NCI-H187 treated with DMSO at 0.1 percent for 48 hours (cell line): ENCODE measurements around the gene MYT1.
"Not testable (repeated sequence)": the region's sequence is repeated elsewhere in the genome, so short reads cannot be mapped to it uniquely, and the experiment has no call there.

Experiments
- DNase-seq: peaks from one replicate; lab custom pipeline; 2025; lab: John Stamatoyannopoulos, UW

Gene MYT1

DNA sequence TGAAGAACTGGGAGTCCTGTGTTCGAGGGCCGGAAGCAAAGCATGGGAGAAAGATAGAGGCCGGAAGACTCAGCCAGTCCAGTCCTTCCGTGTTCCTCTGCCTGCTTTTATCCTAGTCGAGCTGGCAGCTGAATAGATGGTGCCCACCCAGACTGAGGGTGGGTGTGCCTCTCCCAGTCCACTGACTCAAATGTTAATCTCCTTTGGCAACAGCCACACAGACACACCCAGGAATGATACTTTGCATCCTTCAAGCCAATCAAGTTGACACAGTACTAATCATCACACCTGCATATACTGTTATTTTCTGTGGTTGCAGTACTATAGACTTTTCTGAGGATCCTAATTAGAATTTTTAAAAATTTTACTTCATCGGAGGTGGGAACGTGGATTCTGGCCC, 112.6 kb downstream of the MYT1 start:
- no peak for DNase-seq

DNA sequence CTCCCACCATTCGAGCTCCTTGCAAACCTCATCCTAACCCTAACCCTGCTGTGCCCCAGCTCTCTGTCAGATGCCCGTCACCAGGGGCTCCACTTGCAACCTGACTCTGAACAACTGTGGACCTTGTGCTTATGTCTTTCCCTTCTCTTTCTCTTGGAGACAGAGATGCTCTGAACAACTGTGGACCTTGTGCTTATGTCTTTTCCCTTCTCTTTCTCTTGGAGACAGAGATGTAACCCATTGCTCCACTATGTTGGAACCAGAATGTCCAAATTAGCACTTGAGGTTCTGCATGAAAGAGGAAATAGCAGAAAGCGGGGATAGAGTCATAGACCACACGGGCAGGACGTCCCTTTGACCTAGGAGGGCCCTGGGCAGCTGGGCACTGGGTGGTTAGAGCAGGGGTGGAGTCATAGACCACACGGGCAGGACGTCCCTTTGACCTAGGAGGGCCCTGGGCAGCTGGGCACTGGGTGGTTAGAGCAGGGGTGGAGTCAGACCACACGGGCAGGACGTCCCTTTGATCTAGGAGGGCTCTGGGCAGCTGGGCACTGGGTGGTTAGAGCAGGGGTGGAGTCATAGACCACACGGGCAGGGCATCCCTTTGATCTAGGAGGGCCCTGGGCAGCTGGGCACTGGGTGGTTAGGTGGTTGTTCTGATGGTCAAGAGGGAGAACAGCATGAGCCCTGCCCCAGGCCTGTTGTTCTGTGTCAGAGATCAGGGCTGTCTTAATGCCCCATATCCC, 113.5 kb downstream of the MYT1 start:
- no peak for DNase-seq

DNA sequence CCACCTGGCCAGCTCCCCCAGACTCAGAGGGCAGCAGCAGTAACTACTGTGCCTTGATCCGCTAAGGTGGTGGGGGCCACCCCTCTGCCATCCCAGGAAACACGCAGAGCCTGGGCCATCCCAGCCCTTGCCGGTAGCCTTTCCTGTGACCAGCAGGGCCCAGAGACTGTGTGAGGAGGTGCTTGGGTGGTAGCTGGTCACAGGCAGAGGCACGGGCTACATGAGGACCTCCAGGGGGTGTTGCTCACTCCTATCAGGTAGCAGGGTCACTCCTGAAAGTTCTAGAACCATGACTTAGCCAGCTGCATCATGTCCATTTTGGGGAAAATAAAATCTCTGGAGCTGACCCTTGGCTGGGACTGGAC, 114.0 kb downstream of the MYT1 start:
- no peak for DNase-seq

DNA sequence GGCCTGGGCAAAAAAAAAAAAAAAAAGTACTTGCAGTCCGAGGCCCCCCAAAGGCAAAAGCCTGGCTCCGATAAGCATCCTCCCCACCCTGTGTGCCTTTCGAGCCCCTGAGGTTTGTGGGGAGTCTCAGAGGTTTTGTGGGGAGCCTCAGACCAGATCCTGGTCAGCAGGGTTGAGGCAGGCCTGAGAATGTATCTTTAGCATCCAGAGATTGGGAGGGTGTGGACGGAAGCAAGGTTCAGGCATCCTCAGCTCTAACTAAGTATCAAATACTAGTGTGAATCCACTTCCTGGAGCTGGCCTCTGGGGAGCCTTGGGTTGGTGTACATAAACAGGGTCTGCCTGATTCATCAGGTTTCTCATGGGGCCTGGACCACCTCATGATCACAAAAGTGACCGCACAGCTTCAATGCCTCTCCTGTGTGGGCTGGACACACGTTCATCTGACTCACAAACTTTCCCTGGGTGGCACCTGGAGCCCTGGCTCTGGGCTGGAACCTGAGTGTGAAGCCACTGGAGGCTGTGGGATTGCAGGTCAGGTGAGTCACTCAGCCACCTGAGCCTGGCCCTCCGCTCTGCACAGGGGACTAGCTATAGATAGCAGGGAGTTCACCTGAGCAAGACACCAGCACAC, 115.7 kb downstream of the MYT1 start:
- DNase-seq, result no peak

DNA sequence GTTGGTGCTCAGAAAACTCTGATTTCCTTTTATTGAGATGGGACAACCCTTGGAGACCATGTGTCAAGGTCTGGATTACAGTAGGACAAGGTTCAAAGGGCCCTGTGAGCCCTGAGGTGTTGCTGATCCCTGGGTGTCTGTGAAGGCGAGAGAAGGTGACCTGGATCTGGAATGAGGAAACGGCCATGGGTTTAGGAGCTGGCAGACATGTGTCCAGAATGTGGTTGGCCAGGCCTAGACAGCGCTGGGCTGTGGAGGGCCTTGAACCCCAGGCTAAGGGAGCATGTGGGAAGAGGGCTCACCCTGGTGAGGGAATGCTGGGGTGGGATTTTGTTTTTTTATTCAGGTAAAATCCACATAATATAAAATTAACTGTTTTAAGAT, 116.2 kb downstream of the MYT1 start:
- DNase-seq, result no peak

DNA sequence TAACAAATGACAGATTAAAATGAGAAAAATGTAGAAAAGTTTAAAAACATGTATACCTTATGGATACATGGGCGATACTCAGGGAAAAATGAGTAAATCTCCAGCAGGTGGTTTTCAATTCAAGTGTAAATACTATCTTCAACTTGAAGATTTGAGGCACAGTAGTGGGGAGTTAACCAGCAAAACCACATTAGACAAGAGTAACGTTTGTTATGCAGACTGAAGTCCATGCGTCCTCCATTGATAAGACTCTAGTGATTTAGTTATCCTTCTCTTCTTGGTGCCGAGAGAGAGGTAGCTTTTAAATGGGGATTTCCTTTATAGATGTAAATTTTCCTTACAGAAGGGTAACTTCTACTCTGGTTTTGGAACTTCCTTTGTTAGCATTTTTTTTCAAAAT, 119.4 kb downstream of the MYT1 start:
- DNase-seq, result no peak

DNA sequence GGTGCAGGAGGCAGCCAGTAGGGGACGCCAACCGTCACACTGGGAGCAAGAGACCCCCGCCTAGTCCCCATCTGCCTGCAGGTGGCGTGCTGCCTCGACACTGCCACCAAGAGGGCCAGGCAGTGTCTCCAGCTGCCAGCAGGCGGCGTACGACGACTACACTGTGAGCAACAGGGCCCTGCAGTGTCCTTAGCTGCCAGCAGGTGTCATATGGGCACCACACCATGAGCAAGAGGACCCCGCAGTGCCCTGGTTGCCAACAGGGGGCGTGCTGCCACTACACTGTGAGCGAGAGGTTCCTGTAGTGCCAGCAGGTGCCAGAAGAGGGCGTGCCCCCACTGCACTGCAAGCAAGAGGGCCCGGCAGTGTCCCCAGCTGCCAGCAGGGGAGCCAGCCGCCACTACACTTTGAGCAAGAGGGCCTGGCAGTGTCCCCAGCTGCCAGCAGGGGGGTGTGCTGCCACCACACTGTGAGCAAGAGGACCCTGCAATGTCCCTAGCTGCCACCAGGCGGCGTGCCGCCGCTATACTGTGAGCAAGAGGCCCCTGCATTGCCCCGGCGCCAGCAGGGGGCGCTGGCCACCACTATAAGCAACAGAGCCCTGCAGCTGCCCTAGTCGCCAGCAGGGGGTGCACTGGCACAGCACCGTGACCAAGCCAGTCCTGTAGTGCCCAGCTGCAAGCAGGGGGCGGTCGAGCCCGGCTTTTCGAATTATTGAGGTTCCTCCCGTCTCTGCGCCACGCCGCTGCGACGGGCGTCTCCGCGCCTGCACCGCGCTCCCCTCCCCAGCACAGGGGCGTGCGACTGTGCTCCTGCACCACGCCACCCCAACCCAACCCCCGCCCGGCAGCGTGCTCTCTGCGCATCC, 121.6 kb downstream of the MYT1 start:
- DNase-seq, result not testable (repeated sequence)

DNA sequence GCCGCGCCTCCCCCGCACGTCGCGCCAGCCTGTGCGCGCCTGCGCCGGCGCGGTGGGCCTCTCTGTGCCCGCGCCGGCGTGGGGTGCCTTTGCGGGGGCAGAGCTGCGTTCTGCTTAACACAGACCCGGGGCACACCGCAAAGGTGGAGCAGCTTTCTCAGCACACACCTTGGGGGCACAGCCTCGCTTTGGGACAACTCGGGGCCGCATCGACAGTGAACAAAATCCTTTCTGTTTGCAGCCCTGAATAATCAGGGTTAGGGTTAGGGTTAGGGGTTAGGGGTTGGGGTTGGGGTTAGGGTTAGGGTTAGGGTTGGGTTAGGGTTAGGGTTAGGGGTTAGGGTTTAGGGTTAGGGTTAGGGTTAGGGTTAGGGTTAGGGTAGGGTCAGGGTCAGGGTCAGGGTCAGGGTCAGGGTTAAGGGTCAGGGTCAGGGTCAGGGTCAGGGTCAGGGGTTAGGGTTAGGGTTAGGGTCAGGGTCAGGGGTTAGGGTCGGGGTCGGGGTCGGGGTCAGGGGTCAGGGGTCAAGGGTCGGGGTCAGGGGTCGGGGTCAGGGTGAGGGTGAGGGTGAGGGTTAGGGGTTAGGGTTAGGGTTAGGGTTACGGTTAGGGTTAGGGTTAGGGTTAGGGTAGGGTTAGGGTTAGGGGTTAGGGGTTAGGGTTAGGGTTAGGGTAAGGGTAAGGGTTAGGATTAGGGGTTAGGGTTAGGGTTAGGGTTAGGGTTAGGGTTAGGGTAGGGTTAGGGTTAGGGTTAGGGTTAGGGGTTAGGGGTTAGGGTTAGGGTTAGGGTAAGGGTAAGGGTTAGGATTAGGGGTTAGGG, 122.4 kb downstream of the MYT1 start:
- not testable (repeated sequence) for DNase-seq

DNA sequence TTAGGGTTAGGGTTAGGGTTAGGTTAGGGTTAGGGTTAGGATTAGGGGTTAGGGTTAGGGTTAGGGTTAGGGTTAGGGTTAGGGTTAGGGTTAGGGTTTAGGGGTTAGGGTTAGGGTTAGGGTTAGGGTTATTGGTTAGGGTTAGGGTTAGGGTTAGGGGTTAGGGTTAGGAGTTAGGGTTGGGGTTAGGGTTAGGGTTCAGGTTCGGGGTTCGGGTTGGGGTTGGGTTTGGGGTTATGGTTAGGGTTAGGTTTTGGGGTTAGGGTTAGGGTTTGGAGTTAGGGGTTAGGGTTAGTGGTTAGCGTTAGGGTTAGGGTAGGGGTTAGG, 123.0 kb downstream of the MYT1 start:
- not testable (repeated sequence) for DNase-seq
